Measurements from ENCODE around the gene MYBBP1A. TPM values are rescaled to one million over a fixed set of nuclear protein-coding genes. Genes with fewer than 3 reads are reported as not detected.

The MYBBP1A gene
- total and polyA plus RNA-seq, 2 of the 13 experiments (the other 11 are each of a cell fraction or from before 2014, with no cell fraction given) = 18.6 to 54.8 TPM

DNA sequence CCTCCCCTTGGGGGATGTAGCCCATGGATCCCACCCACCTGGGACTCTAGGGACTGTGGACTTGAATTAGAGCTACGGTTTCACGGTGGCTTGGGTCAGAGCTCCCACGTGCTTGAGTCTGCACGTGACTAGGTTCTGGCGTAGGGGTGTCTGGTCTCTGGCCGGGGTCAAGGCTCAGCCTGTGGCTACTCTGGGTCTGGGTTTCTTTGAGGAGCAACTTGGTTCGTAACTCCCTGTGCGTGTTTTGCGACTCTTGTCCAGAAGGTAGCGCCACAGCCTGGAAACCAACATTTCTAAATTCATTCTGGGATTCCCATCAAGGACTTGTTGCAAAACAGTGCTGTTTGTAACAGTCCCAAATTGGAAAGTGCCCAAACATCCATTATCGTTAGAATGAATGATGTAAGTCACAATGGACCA lies 5.7 kb upstream of the MYBBP1A start (continued):
- TF ChIP-seq PBX2 (CRISPR knock-in tag; IDR thresholded peaks at IDR 0.05) (no peak), BCL6 (CRISPR knock-in tag; IDR thresholded peaks at IDR 0.05) (no peak), MYC (CRISPR knock-in tag; IDR thresholded peaks at IDR 0.05; ENCODE audit: borderline replicate concordance) (peak; percentile 52; the same call in 1 of the 2 replicates), ZNF3 (CRISPR knock-in tag; IDR thresholded peaks at IDR 0.05) (no peak), ZFP36L1 (CRISPR knock-in tag; IDR thresholded peaks at IDR 0.05) (no peak), KMT2A (CRISPR knock-in tag; IDR thresholded peaks at IDR 0.05) (no peak), BHLHE40 (IDR thresholded peaks at IDR 0.05; ENCODE audit: low read length) (peak; percentile 37; the same call in 1 of the 2 replicates), MED13 (CRISPR knock-in tag; IDR thresholded peaks at IDR 0.05) (no peak), GZF1 (CRISPR knock-in tag; IDR thresholded peaks at IDR 0.05) (no peak), RELA (CRISPR knock-in tag; IDR thresholded peaks at IDR 0.05) (no peak), ESRRA (CRISPR knock-in tag; IDR thresholded peaks at IDR 0.05; ENCODE audit: low read depth) (no peak), FOXM1 (CRISPR knock-in tag; IDR thresholded peaks at IDR 0.05) (no peak)
- TF ChIP-seq, protein P1, sequence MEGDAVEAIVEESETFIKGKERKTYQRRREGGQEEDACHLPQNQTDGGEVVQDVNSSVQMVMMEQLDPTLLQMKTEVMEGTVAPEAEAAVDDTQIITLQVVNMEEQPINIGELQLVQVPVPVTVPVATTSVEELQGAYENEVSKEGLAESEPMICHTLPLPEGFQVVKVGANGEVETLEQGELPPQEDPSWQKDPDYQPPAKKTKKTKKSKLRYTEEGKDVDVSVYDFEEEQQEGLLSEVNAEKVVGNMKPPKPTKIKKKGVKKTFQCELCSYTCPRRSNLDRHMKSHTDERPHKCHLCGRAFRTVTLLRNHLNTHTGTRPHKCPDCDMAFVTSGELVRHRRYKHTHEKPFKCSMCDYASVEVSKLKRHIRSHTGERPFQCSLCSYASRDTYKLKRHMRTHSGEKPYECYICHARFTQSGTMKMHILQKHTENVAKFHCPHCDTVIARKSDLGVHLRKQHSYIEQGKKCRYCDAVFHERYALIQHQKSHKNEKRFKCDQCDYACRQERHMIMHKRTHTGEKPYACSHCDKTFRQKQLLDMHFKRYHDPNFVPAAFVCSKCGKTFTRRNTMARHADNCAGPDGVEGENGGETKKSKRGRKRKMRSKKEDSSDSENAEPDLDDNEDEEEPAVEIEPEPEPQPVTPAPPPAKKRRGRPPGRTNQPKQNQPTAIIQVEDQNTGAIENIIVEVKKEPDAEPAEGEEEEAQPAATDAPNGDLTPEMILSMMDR (CRISPR knock-in tag; IDR thresholded peaks at IDR 0.05) = peak; percentile 52
